GM12892 (cell line): ENCODE results near the gene TNFSF8.

Source experiments
- DNase-seq: peaks from one replicate; pipeline ENCODE4 v3.0.0; 2011; ENCODE audit not compliant: insufficient read length
- FAIRE-seq: peaks from 2 replicates; lab custom pipeline; 2011; peaks lifted over from hg19 to GRCh38; lab: Jason Lieb, UNC
- POLR2A ChIP-seq: IDR thresholded peaks from 2 replicates; pipeline ENCODE4 v1.6.1; 2011; ENCODE audit warnings: low read depth, low read length, control low read depth
- POLR2AphosphoS5 ChIP-seq: IDR thresholded peaks from 2 replicates; pipeline ENCODE4 v1.6.1; 2011; ENCODE audit warnings: low read depth, low read length, control low read depth
- TAF1 ChIP-seq: IDR thresholded peaks from 2 replicates; pipeline ENCODE4 v1.6.1; 2011; ENCODE audit warnings: low read depth, mild to moderate bottlenecking, control low read depth, low read length, borderline replicate concordance

TNFSF8 gene

DNA sequence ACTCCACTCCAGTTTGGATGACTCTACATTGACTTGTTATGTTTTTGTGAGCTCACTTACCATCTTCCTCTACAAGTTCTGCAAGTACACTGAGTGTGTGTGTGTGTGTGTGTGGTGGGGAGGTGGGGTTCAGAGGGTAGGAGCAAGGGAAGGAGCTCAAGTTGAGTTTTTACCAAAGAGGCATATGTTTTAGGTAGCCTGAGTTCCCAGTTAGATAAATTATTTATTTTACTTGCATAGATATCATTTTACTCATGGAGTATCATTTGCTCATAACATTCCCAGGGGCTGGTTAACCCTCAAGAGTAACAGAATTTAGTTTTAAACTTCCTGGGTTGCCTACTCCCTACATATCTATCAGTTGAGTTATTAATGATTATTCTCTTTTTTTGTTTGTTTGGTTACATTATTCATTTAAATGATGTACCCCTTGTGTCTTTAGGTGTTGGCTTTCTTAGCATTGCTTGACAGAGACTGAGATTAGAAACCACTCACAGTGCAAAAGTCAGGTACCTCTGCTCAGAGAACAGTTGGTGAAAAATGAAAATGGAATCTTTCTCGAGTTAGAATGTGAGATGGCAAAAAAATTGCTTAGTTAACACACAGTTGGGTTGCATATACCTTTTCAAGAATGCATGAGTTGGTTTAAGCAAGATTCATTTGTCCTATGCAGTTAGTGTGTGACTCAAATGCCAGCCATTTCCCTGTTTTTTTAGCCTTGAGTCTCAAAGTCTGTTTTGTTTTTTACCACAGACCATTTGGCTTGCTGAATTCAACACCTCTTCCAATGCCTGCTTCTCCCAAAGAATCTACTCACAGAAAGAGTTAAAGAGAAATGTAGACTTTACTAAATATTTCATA is 29.2 kb downstream of the TNFSF8 start:
- FAIRE-seq (no peak), DNase-seq (no peak)
- TF ChIP-seq POLR2A (no peak), TAF1 (no peak), POLR2AphosphoS5 (no peak)

DNA sequence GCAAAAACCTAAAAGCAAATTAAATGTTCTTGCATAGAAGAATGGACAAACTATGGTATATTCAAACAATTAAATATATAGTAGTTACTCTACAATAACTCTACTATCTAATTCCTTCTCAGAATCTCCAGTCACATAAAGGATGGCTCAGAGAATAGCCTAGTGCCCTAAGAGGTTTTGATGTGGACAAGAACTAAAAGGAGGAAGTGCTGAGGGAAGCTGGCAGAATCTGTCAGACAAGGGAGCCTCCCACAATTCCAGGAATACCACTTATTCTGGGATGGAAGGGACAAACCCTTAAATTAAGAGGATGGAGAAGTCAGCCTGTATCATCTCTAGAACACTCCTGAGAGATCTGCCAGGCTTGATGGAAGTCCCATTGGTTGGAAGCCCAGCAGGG is 30.4 kb downstream of the TNFSF8 start:
- FAIRE-seq (no peak), DNase-seq (no peak)
- no peak for TF ChIP-seq POLR2A
- TF ChIP-seq TAF1, result no peak
- no peak for TF ChIP-seq POLR2AphosphoS5

DNA sequence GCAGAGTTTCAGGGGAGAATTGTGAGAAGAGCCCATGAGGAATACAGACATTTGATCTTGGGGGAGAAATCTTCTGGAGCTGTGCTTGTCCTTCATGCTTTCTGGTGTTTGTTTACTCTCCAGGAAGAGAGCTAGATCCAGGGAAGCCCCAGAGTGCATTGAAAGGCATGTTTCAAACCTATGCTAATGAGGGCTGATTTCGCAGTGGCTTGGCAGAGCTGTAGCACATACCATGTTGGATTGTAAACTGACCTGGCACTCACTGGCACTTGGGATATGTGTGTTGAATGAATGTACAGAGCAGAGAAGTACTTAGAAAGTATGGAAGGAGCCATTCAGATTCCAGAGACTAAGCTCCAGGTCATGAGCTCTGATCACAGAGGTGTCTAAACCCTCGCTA is 30.9 kb downstream of the TNFSF8 start:
- FAIRE-seq, result no peak
- TF ChIP-seq POLR2A, result no peak
- no peak for TF ChIP-seq POLR2AphosphoS5
- TF ChIP-seq TAF1, result no peak
- DNase-seq, result no peak

DNA sequence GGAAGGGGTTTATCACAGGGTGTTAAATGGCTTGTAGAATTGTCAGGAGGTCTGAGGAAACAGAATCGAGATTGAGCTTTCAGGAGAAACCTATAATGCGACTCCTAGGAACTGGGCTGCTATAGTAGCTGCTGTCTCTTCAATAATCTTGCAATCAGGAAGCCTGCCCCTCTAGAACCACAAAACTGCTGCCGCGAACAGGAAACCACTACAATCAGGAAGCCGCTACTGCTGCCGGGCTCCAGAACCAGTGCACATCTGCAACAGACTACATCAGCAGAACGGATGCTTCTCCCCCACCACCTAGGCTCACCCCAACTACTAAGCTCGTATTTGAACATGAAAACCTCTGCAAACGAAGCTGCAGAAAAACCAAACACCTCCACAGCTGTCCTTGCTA is 31.6 kb downstream of the TNFSF8 start:
- DNase-seq (peak; percentile 9), FAIRE-seq (no peak)
- TF ChIP-seq TAF1, result no peak
- TF ChIP-seq POLR2A, result no peak
- TF ChIP-seq POLR2AphosphoS5, result no peak

DNA sequence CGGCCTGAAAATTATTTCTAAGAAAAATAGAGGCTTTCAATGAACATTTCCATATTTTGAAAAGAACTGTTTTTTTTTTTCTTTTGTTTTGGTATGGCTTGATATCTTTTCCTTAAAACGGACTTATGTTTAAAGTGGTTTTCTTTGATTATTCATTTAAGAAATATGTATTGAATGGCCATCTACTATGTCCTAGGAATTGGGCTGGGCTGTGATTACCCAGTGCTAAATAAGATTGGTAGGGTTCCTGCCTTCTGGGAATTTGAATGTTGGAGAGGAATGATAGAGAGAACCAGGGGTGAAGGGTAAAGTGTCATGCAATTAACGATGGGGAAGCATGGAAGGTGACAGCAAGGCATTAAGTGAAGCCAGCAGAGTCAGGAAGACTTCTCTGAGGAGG is 33.2 kb downstream of the TNFSF8 start:
- TF ChIP-seq TAF1 (no peak), POLR2AphosphoS5 (no peak), POLR2A (no peak)
- FAIRE-seq, result no peak

DNA sequence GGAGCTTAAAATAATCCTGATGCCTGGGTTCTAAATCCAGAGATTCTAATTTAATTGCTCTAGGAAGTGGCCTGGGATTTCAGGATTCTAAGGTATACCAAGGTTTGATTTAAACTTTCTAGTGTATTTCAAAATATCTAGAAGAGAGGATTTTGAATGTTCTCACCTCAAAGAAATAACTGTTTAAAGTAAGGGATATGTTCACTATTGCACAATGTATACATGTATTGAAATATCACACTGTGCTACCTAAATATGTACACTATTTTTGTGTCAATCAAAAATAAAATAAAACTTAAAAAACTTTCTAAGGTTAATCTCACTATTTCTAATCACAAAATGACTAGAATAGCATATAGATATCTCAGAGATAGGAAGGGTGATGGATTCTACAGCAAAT is 34.0 kb downstream of the TNFSF8 start:
- DNase-seq, result no peak
- no peak for FAIRE-seq
- TF ChIP-seq POLR2AphosphoS5 (no peak), POLR2A (no peak), TAF1 (no peak)

More for the DNA sequence above, 33.2 kb downstream of the TNFSF8 start:
- no peak for DNase-seq

DNA sequence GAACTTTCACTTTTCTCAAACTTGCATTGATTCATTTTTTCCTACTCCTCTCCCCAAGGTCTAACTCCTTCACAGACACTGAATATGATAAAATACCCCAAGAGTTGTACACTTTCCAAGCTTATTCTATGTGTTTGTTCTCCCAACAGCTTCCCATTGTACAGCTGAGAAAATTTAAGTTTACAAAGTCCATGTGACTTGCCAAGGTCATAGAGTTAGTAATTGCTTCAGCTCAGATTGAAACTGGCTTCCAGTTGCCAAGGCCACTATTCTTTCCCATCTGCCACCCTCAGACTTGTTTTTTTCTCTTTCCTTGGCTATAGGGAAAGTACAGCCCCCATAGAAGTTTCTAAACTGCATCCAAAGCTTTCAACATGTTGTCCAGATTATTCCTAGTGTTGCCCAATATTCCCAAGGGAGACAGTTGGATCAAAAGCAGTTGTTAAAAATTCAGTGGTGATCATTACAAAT is 34.8 kb downstream of the TNFSF8 start:
- FAIRE-seq, result no peak

DNA sequence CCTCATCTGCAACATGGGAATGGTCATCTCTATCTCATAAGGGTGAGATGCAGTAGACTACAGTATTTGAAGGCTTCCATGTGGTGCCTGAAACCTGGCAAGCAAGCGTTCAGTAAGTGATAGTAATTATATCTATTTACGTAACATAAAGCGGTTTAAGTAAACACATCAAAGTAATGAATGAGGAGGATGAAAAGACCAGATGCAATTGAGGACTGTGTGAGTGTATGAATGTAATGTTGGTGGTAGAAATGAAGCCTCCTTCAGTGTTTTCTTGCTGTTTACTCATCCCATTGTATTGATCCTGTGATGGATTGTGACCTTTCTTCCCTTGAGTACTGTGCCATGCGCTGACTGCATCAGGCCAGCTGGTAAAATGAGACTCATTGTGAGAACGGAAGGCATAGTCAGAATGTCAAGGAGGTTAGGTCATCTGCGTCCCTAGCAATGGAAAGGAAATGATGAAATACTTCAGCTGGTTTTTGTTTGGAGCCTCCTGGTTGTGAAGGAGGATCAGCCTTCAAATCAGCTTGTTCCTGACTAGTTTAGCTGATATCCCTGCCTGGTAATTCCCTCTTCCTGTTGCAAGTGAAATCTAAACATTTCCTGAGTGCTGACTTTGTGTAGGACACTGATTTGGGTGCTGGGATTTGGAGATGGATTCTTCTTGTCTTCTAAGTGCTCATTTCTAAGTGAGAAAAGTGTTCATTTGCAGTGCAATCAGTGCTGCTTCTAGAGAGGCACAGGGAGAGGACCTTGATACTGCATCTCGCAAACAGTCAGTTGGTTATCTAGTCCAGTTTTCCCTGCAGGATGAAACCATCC is 35.6 kb downstream of the TNFSF8 start:
- DNase-seq, result no peak
- no peak for FAIRE-seq
- TF ChIP-seq POLR2AphosphoS5 (no peak), POLR2A (no peak), TAF1 (no peak)

More for the DNA sequence above, 34.8 kb downstream of the TNFSF8 start:
- no peak for DNase-seq
- TF ChIP-seq POLR2AphosphoS5 (no peak), POLR2A (no peak), TAF1 (no peak)

DNA sequence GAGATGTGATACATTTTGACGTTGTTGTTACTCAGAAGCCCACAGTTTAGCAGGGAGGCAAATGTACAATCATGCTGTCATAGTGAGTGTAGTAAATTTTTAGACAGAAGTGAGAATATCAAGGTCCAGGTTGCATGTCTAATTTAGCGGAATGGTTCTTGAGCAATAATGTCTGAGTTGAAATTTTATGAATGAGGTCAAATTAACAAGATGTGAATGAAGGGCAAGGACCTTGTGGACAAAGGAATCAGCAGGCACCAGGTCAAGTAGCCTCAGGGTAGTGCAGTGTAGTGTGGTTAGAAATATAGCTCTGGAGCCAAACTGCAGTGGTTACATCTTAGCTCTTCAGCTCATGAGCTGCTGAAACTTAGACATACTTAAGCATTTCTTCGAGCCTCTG is 36.2 kb downstream of the TNFSF8 start:
- DNase-seq, result no peak
- FAIRE-seq, result no peak
- TF ChIP-seq POLR2A (no peak), TAF1 (no peak), POLR2AphosphoS5 (no peak)

DNA sequence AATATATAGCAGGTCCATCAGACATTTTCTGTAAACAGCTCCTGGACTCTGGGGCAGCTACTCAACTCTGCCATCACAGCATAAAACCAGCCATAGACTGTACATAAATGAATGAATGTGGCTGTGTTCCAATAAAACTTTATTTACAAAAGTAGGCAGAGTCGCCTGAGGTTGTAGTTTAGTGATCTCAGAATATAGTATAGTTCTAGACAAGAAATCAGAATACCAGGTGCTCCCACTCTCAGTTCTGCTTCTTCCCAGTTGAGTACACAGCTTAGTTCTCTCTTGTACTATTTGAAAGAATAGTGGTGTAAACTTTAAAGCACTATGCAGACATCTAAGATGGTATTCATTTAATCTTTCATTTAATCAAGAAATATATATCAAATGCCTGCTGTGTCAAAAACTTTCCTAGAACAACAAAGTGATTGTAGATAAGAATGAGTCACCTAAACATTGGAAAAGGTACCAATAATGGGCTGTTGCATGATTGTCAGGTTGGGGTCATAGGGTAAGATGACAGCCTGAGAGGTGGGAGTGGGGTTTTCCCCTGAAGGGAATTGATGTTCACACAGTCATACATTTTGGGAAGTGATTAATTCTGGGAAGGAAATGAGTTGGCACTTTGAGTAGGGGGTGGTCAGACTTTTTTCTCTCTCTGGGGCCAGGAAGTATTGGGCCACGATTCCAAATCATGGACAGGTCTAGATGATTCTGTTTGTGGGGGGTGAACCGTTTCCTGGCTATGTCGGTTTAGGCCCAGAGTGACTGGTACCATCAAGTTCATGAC is 37.0 kb downstream of the TNFSF8 start:
- FAIRE-seq, result no peak
- DNase-seq, result no peak

DNA sequence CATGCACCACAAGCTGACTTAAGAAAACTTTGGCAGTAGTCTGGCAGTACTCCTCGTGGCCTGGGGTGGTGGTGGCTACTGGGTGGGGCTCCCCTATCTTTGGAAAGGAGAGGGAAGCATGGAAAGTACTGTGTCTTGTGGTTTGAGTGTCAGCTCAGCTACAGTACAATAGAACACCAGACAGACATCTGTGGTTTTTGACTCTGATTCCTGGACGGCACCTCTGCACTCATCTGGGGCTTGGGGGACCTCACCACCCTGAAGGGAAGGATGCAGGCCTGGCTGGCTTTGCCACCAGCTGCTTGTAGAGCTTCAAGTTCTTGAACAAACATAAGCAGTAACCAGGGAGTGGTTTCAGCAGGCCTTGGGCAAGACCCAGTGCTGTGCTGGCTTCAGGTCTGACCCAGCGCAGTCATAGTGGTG is 40.6 kb downstream of the TNFSF8 start:
- FAIRE-seq (no peak), DNase-seq (no peak)
- no peak for TF ChIP-seq TAF1
- TF ChIP-seq POLR2AphosphoS5, result no peak

More for the DNA sequence above, 37.0 kb downstream of the TNFSF8 start:
- TF ChIP-seq POLR2A (no peak), POLR2AphosphoS5 (no peak), TAF1 (no peak)
